Measurements from ENCODE around the gene GLIS1.

DNA sequence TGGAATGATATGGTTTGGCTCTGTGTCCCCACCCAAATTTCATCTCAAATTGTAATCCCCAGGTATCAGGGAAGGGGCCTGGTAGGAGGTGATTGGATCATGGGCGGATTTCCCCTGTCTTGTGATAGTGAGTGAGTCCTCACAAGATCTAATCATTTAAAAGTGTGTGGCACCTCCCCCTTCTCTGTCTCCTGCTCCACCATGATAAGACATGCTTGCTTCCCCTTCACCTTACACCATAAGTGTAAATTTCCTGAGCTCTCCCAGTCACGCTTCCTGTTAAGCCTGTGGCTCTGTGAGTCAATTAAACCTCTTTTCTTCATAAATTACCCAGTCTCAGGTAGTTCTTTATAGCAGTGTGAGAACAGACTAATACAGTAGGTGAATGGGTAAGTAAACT is 170.4 kb downstream of the GLIS1 start:
- TF ChIP-seq, protein P1, sequence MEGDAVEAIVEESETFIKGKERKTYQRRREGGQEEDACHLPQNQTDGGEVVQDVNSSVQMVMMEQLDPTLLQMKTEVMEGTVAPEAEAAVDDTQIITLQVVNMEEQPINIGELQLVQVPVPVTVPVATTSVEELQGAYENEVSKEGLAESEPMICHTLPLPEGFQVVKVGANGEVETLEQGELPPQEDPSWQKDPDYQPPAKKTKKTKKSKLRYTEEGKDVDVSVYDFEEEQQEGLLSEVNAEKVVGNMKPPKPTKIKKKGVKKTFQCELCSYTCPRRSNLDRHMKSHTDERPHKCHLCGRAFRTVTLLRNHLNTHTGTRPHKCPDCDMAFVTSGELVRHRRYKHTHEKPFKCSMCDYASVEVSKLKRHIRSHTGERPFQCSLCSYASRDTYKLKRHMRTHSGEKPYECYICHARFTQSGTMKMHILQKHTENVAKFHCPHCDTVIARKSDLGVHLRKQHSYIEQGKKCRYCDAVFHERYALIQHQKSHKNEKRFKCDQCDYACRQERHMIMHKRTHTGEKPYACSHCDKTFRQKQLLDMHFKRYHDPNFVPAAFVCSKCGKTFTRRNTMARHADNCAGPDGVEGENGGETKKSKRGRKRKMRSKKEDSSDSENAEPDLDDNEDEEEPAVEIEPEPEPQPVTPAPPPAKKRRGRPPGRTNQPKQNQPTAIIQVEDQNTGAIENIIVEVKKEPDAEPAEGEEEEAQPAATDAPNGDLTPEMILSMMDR (conservative IDR thresholded peaks at IDR 0.05; ENCODE audit: low read depth, low read length), result no peak
- TF ChIP-seq EZH2 (IDR thresholded peaks at IDR 0.05; ENCODE audit: borderline replicate concordance, low read depth, low read length, poor library complexity, severe bottlenecking), result no peak

All from A673 (cell line).